HL-60 (cell line): ENCODE results near the gene UBE2E3.

ENCODE experiments used
- GABPA ChIP-seq: IDR thresholded peaks from 2 replicates; pipeline ENCODE4 v1.6.1; 2012; ENCODE audit warnings: low read depth
- POLR2AphosphoS5 ChIP-seq: IDR thresholded peaks from 2 replicates; pipeline ENCODE4 v1.6.1; 2012; ENCODE audit warnings: low read depth
- TF ChIP-seq, protein P1 (sequence below): IDR thresholded peaks from one replicate; pipeline ENCODE4 v1.5.1; 2011; ENCODE audit warnings: low read length, control low read depth, inconsistent platforms; ENCODE audit not compliant: insufficient read depth
- TF ChIP-seq, protein P2 (sequence below): IDR thresholded peaks from 2 replicates; pipeline ENCODE4 v1.6.1; 2012; ENCODE audit warnings: low read depth; ENCODE audit not compliant: insufficient replicate concordance

DNA sequence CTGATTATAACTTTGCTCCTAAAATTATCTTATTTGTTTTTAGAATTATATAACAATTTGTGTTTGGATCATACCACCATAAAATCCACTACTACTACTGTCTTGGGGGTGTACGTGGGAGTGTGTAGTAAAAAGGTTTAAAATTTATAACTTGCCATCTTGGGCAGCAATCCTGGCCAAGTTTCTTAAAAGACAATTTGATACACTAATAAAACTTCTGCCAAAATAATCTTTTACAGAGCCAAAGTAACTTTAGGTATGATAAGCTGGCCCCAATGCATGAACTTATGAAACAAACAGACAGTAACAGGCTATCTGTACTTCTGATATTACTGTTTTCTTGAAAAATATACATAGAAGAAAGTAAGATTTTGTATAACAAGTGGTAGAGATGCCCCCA, 11.3 kb upstream of the UBE2E3 start:
- TF ChIP-seq GABPA (no peak), POLR2AphosphoS5 (no peak)
- TF ChIP-seq, protein P1, sequence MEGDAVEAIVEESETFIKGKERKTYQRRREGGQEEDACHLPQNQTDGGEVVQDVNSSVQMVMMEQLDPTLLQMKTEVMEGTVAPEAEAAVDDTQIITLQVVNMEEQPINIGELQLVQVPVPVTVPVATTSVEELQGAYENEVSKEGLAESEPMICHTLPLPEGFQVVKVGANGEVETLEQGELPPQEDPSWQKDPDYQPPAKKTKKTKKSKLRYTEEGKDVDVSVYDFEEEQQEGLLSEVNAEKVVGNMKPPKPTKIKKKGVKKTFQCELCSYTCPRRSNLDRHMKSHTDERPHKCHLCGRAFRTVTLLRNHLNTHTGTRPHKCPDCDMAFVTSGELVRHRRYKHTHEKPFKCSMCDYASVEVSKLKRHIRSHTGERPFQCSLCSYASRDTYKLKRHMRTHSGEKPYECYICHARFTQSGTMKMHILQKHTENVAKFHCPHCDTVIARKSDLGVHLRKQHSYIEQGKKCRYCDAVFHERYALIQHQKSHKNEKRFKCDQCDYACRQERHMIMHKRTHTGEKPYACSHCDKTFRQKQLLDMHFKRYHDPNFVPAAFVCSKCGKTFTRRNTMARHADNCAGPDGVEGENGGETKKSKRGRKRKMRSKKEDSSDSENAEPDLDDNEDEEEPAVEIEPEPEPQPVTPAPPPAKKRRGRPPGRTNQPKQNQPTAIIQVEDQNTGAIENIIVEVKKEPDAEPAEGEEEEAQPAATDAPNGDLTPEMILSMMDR: no peak
- TF ChIP-seq, protein P2, sequence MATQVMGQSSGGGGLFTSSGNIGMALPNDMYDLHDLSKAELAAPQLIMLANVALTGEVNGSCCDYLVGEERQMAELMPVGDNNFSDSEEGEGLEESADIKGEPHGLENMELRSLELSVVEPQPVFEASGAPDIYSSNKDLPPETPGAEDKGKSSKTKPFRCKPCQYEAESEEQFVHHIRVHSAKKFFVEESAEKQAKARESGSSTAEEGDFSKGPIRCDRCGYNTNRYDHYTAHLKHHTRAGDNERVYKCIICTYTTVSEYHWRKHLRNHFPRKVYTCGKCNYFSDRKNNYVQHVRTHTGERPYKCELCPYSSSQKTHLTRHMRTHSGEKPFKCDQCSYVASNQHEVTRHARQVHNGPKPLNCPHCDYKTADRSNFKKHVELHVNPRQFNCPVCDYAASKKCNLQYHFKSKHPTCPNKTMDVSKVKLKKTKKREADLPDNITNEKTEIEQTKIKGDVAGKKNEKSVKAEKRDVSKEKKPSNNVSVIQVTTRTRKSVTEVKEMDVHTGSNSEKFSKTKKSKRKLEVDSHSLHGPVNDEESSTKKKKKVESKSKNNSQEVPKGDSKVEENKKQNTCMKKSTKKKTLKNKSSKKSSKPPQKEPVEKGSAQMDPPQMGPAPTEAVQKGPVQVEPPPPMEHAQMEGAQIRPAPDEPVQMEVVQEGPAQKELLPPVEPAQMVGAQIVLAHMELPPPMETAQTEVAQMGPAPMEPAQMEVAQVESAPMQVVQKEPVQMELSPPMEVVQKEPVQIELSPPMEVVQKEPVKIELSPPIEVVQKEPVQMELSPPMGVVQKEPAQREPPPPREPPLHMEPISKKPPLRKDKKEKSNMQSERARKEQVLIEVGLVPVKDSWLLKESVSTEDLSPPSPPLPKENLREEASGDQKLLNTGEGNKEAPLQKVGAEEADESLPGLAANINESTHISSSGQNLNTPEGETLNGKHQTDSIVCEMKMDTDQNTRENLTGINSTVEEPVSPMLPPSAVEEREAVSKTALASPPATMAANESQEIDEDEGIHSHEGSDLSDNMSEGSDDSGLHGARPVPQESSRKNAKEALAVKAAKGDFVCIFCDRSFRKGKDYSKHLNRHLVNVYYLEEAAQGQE: no peak
